Measurements from ENCODE around the gene NFIA. TPM values are rescaled to one million over a fixed set of nuclear protein-coding genes. Genes with fewer than 3 reads are reported as not detected.
A peak's percentile ranks its signal among the peaks of the same experiment; 100 is the strongest.

The NFIA gene
- total RNA-seq, 1 experiment from 2014 or later: 0.47 TPM

- in situ Hi-C loops (cut with HindIII; ENCODE audit: low sequenced_read_pairs): no loop called here
- no peak for DNase-seq (ENCODE audit: low spot score)
These were observed 271.5 kb downstream of the NFIA start for GRCh38 chr1:61353797-61354406.

GRCh38 chr1:61356016-61356415, 273.7 kb downstream of the NFIA start:
- in situ Hi-C loops (cut with HindIII; ENCODE audit: low sequenced_read_pairs): no loop called here
- no peak for DNase-seq (ENCODE audit: low spot score)

- in situ Hi-C loops (cut with HindIII; ENCODE audit: low sequenced_read_pairs): no loop called here
- no peak for DNase-seq (ENCODE audit: low spot score)
These were observed 274.6 kb downstream of the NFIA start for GRCh38 chr1:61356995-61357394.

- DNase-seq (ENCODE audit: low spot score): no peak
- in situ Hi-C loops (cut with HindIII; ENCODE audit: low sequenced_read_pairs): no loop called here
These were observed 275.2 kb downstream of the NFIA start for GRCh38 chr1:61357539-61357938.

- DNase-seq (ENCODE audit: low spot score): peak; percentile 60
- in situ Hi-C loops (cut with HindIII; ENCODE audit: low sequenced_read_pairs): no loop called here
These were observed 276.6 kb downstream of the NFIA start for GRCh38 chr1:61358770-61359455.

GRCh38 chr1:61361931-61362330, 279.6 kb downstream of the NFIA start:
- DNase-seq (ENCODE audit: low spot score): no peak
- in situ Hi-C loops (cut with HindIII; ENCODE audit: low sequenced_read_pairs): no loop called here

- no peak for DNase-seq (ENCODE audit: low spot score)
- in situ Hi-C loops (cut with HindIII; ENCODE audit: low sequenced_read_pairs): no loop called here
These were observed 280.0 kb downstream of the NFIA start for GRCh38 chr1:61362351-61362750.

GRCh38 chr1:61368366-61368765, 286.0 kb downstream of the NFIA start:
- no peak for DNase-seq (ENCODE audit: low spot score)
- in situ Hi-C loops (cut with HindIII; ENCODE audit: low sequenced_read_pairs): no loop called here

GRCh38 chr1:61368876-61369275, 286.5 kb downstream of the NFIA start:
- in situ Hi-C loops (cut with HindIII; ENCODE audit: low sequenced_read_pairs): no loop called here
- DNase-seq (ENCODE audit: low spot score): peak; percentile 67

GRCh38 chr1:61370177-61370912, 288.0 kb downstream of the NFIA start:
- in situ Hi-C loops (cut with HindIII; ENCODE audit: low sequenced_read_pairs): no loop called here

GRCh38 chr1:61370913-61371279, 288.5 kb downstream of the NFIA start:
- no peak for DNase-seq (ENCODE audit: low spot score)
- in situ Hi-C loops (cut with HindIII; ENCODE audit: low sequenced_read_pairs): no loop called here

More at GRCh38 chr1:61370177-61370912, 288.0 kb downstream of the NFIA start:
- no peak for DNase-seq (ENCODE audit: low spot score)

GRCh38 chr1:61372944-61373343, 290.6 kb downstream of the NFIA start:
- no peak for DNase-seq (ENCODE audit: low spot score)
- in situ Hi-C loops (cut with HindIII; ENCODE audit: low sequenced_read_pairs): no loop called here

GRCh38 chr1:61374156-61374555, 291.8 kb downstream of the NFIA start:
- in situ Hi-C loops (cut with HindIII; ENCODE audit: low sequenced_read_pairs): no loop called here
- DNase-seq (ENCODE audit: low spot score): no peak

- no peak for DNase-seq (ENCODE audit: low spot score)
- in situ Hi-C loops (cut with HindIII; ENCODE audit: low sequenced_read_pairs): no loop called here
These were observed 292.9 kb downstream of the NFIA start for GRCh38 chr1:61375082-61375880.

- in situ Hi-C loops (cut with HindIII; ENCODE audit: low sequenced_read_pairs): no loop called here
- no peak for DNase-seq (ENCODE audit: low spot score)
These were observed 293.8 kb downstream of the NFIA start for GRCh38 chr1:61376151-61376550.

- in situ Hi-C loops (cut with HindIII; ENCODE audit: low sequenced_read_pairs): no loop called here
These were observed 295.0 kb downstream of the NFIA start for GRCh38 chr1:61377242-61377958.

GRCh38 chr1:61378494-61379180, 296.3 kb downstream of the NFIA start:
- in situ Hi-C loops (cut with HindIII; ENCODE audit: low sequenced_read_pairs): no loop called here
- no peak for DNase-seq (ENCODE audit: low spot score)

More at GRCh38 chr1:61377242-61377958, 295.0 kb downstream of the NFIA start:
- no peak for DNase-seq (ENCODE audit: low spot score)

GRCh38 chr1:61379693-61380092, 297.3 kb downstream of the NFIA start:
- in situ Hi-C loops (cut with HindIII; ENCODE audit: low sequenced_read_pairs): no loop called here

More at GRCh38 chr1:61379693-61380092, 297.3 kb downstream of the NFIA start:
- DNase-seq (ENCODE audit: low spot score): no peak
